ENCODE measurements around the gene TADA3.

Gene TADA3

GRCh38 chr3:9770276-9770812 lies 21.9 kb downstream of the TADA3 start:
- TF ChIP-seq CTCF (IDR thresholded peaks at IDR 0.05) = no peak
- DNase-seq (ENCODE audit: low spot score) = peak; percentile 92
- H3K27ac ChIP-seq = peak overlapping the region; percentile 92 to 93
- H3K4me3 ChIP-seq = peak overlapping the region; percentile 95

GRCh38 chr3:9769426-9770275 lies 22.6 kb downstream of the TADA3 start, which contains the start of gene CAMK1:
TSS of gene CAMK1 (minus strand) at chr3:9769947. CDS start at chr3:9767749, 2,198 bp downstream.
- H3K27ac ChIP-seq = peak within 1 kb of the TSS; percentile 92 to 93
- DNase-seq (ENCODE audit: low spot score) = peak; percentile 90

GRCh38 chr3:9769012-9769411 lies 23.3 kb downstream of the TADA3 start:
- TF ChIP-seq CTCF (IDR thresholded peaks at IDR 0.05) = no peak
- Histone ChIP-seq H3K27ac (peak overlapping the region; percentile 92 to 93), H3K4me3 (peak overlapping the region; percentile 95)
- no peak for DNase-seq (ENCODE audit: low spot score)

More at GRCh38 chr3:9769426-9770275, 22.6 kb downstream of the TADA3 start, which contains the start of gene CAMK1:
- no peak for TF ChIP-seq CTCF (IDR thresholded peaks at IDR 0.05)
- peak within 1 kb of the TSS; percentile 95 for H3K4me3 ChIP-seq

- no peak for TF ChIP-seq CTCF (IDR thresholded peaks at IDR 0.05)
- Histone ChIP-seq H3K4me3 (peak overlapping the region; percentile 95), H3K27ac (peak overlapping the region; percentile 92 to 93)
- no peak for DNase-seq (ENCODE audit: low spot score)
These were observed 24.0 kb downstream of the TADA3 start for GRCh38 chr3:9768141-9768775.

GRCh38 chr3:9767418-9767817 lies 24.9 kb downstream of the TADA3 start:
- no peak for TF ChIP-seq CTCF (IDR thresholded peaks at IDR 0.05)
- H3K27ac ChIP-seq = peak overlapping the region in 1 of 2 donors; percentile 93
- no peak overlapping the region for H3K4me3 ChIP-seq
- DNase-seq (ENCODE audit: low spot score) = no peak

- TF ChIP-seq CTCF (IDR thresholded peaks at IDR 0.05) = no peak
- no peak for DNase-seq (ENCODE audit: low spot score)
- H3K4me3 ChIP-seq = no peak overlapping the region
- H3K27ac ChIP-seq = peak overlapping the region in 1 of 2 donors; percentile 9
These were observed 26.4 kb downstream of the TADA3 start for GRCh38 chr3:9765865-9766264.

Data from coronary artery (tissue), 2 donors.